SK-N-SH treated with all-trans-retinoic acid at 6 μM for 48 hours (cell line): Measurements from ENCODE around the gene ASCL5.

ENCODE experiments used
- ATAC-seq: fragments of 200-7000 bp; cut with Tn5 transposase; 3 replicates; pipeline ENCODE4 v1.9.1; 2020; ENCODE audit warnings: mild to moderate bottlenecking, moderate library complexity
- ARNTL ChIP-seq: fragments of 450-650 bp; formaldehyde crosslinking; IDR thresholded peaks from 2 replicates; pipeline ENCODE4 v1.5.0; 2020; ENCODE audit warnings: low read depth, mild to moderate bottlenecking, moderate library complexity, borderline replicate concordance
- BACH2 ChIP-seq: fragments of 250-450 bp; sonication (Bioruptor Pico); IDR thresholded peaks from 2 replicates; pipeline ENCODE4 v1.9.0; 2021; ENCODE audit warnings: mild to moderate bottlenecking, borderline replicate concordance
- CREB5 ChIP-seq: fragments of 250-450 bp; sonication (Bioruptor Pico); IDR thresholded peaks from 2 replicates; pipeline ENCODE4 v1.5.1; 2020; ENCODE audit warnings: low read depth, mild to moderate bottlenecking, moderate library complexity
- CSDC2 ChIP-seq: fragments of 250-450 bp; sonication (Bioruptor Pico); IDR thresholded peaks from 2 replicates; pipeline ENCODE4 v1.5.0; 2020; ENCODE audit warnings: mild to moderate bottlenecking, moderate library complexity
- ESRRG ChIP-seq: fragments of 250-450 bp; sonication (Bioruptor Pico); IDR thresholded peaks from 2 replicates; pipeline ENCODE4 v1.6.1; 2021; ENCODE audit warnings: mild to moderate bottlenecking
- GLIS3 ChIP-seq: fragments of 250-450 bp; sonication (Bioruptor Pico); IDR thresholded peaks from 2 replicates; pipeline ENCODE4 v1.5.0; 2020; ENCODE audit warnings: mild to moderate bottlenecking, moderate library complexity
- ISL1 ChIP-seq: fragments of 250-450 bp; sonication (Bioruptor Pico); IDR thresholded peaks from 2 replicates; pipeline ENCODE4 v2.1.2; 2022; ENCODE audit warnings: mild to moderate bottlenecking, moderate library complexity
- OSR1 ChIP-seq: fragments of 250-450 bp; sonication (Bioruptor Pico); IDR thresholded peaks from 2 replicates; pipeline ENCODE4 v1.8.0; 2022; ENCODE audit warnings: moderate library complexity, mild to moderate bottlenecking, inconsistent platforms
- POU6F1 ChIP-seq: fragments of 250-450 bp; sonication (Bioruptor Pico); IDR thresholded peaks from 2 replicates; pipeline ENCODE4 v1.8.0; 2021; ENCODE audit warnings: low read depth, mild to moderate bottlenecking, moderate library complexity, borderline replicate concordance
- PPARA ChIP-seq: fragments of 250-450 bp; sonication (Bioruptor Pico); IDR thresholded peaks from 2 replicates; pipeline ENCODE4 v1.5.0; 2020; ENCODE audit warnings: mild to moderate bottlenecking, borderline replicate concordance
- RARB ChIP-seq: fragments of 250-450 bp; sonication (Bioruptor Pico); IDR thresholded peaks from 2 replicates; pipeline ENCODE4 v1.8.0; 2021; ENCODE audit warnings: mild to moderate bottlenecking, moderate library complexity
- SNAI2 ChIP-seq: fragments of 250-450 bp; sonication (Bioruptor Pico); IDR thresholded peaks from 2 replicates; pipeline ENCODE4 v1.5.0; 2020; ENCODE audit warnings: mild to moderate bottlenecking, moderate library complexity
- TCF4 ChIP-seq: fragments of 250-450 bp; sonication (Bioruptor Pico); IDR thresholded peaks from 2 replicates; pipeline ENCODE4 v1.8.0; 2021; ENCODE audit warnings: mild to moderate bottlenecking, moderate library complexity, borderline replicate concordance
- TOX ChIP-seq: fragments of 250-450 bp; sonication (Bioruptor Pico); IDR thresholded peaks from 2 replicates; pipeline ENCODE4 v1.8.0; 2021; ENCODE audit warnings: mild to moderate bottlenecking, moderate library complexity, borderline replicate concordance
- ZC3H10 ChIP-seq: fragments of 250-450 bp; sonication (Bioruptor Pico); IDR thresholded peaks from 2 replicates; pipeline ENCODE4 v1.5.1; 2021; ENCODE audit warnings: mild to moderate bottlenecking, moderate library complexity
- ZFP30 ChIP-seq: fragments of 450-650 bp; formaldehyde crosslinking; IDR thresholded peaks from 2 replicates; pipeline ENCODE4 v1.5.0; 2022; ENCODE audit warnings: mild to moderate bottlenecking, moderate library complexity
- ZNF565 ChIP-seq: fragments of 450-650 bp; formaldehyde crosslinking; conservative IDR thresholded peaks from 2 replicates; pipeline ENCODE4 v1.5.0; 2020; ENCODE audit warnings: low read depth, mild to moderate bottlenecking, moderate library complexity
- ZNF70 ChIP-seq: fragments of 450-650 bp; formaldehyde crosslinking; IDR thresholded peaks from 2 replicates; pipeline ENCODE4 v1.5.0; 2020; ENCODE audit warnings: mild to moderate bottlenecking, moderate library complexity
- ZNF8 ChIP-seq: fragments of 450-650 bp; formaldehyde crosslinking; IDR thresholded peaks from 2 replicates; pipeline ENCODE4 v1.5.0; 2020; ENCODE audit warnings: mild to moderate bottlenecking, moderate library complexity
- TF ChIP-seq, protein P1 (sequence below): fragments of 250-450 bp; sonication (Bioruptor Pico); IDR thresholded peaks from 2 replicates; pipeline ENCODE4 v1.5.1; 2021; ENCODE audit warnings: mild to moderate bottlenecking, moderate library complexity

ASCL5 gene

DNA sequence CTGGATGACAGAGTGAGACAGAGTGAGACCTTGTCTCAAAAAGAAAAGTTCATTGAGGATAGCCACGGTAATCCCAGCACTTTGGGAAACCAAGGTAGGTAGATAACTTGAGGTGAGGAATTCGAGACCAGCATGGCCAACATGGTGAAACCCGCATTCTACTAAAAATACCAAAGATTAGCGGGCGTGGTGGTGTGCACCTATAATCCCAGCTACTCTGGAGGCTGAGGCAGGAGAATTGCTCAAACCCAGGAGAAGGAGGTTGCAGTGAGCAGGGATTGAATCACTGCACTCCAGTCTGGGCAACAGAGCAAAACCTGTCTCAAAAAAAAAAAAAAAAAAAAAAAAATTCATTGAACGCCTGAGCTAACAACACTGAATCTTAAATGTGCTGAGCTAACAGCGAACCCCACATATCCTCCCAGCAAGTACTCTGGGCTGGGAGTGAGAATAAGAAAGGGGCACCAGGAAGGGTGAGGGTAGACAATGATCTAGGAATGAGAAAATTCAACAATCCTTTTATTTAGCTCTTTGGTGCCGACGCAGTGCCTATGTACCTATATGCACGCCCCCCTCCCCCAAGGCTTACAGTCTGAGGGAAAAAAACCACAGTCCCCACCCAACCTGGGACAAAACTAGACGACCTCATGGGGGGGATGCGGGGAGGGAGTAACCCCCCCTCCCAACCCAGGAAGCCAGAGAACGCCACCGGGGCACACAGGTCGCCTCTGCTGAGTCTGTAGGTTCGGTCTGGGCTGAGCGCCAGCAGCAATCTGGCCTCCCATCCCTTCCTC, 13.3 kb downstream of the ASCL5 start:
- ATAC-seq = no peak; the same call in 1 of the 3 replicates
- TF ChIP-seq ESRRG = no peak
- TF ChIP-seq PPARA (CRISPR knock-in tag) = no peak
- TF ChIP-seq ZFP30 = no peak
- TF ChIP-seq CREB5 (CRISPR knock-in tag) = no peak
- TF ChIP-seq ARNTL = no peak

DNA sequence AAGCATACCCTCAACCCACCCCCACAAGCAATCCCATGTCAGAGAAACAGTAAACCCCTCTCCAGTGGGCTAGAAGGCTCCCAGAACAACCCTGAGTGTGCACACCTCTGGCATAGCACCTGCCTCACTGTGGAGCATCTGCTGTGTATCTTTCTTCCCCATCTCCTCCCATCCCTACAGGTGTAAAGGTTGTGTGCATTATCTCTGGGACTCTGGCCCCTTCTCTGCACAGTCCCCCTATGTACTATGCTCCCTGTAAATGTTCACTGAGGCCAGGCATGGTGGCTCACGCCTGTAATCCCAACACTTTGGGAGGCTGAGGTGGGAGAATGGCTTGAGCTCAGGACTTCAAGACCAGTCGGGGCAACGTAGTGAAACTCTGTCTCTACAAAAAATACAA, 14.1 kb downstream of the ASCL5 start:
- TF ChIP-seq TCF4 (no peak), CREB5 (CRISPR knock-in tag) (no peak), CSDC2 (no peak), ZNF8 (CRISPR knock-in tag) (no peak), ZNF565 (CRISPR knock-in tag) (no peak), ZC3H10 (CRISPR knock-in tag) (no peak), TOX (no peak)
- TF ChIP-seq, all 23 proteins: peak for 0
- ATAC-seq = no peak

DNA sequence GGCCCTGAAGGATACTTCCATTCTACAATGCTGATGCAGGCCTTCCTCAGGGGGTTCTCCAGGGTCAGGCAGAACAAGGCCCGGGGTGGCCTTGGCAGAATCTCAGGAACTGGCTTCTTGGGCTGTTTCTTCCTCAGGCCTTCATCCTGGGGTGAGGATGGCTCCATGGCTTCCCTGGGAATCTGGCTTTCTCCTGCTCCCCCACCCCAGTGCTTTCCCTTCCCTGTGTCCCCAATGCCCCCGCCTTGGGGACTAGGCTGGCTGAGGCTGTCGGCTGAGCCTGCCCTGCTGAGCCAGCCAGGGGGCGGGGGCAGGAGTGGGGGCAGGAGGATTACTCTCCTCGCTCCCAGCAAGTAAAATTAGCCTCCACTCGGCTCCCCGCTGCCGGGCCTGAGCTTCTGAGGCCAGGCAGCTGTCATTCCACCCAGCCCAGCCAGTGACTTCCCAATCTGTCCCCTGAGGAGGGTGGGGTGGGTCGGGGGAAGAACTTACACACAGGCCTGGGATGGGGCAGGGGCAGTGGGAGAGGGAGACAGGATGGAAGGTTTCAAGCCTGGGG, 14.7 kb downstream of the ASCL5 start, which contains the start of gene CACNA1S:
TSS of gene CACNA1S (minus strand) at position 254 of the 559 bp plus-strand sequence. CDS start at position 167, 87 bp downstream.
- TF ChIP-seq PPARA (CRISPR knock-in tag) = no peak
- TF ChIP-seq POU6F1 (CRISPR knock-in tag) = no peak
- TF ChIP-seq ISL1 (CRISPR knock-in tag) = no peak
- no peak for TF ChIP-seq ARNTL
- TF ChIP-seq RARB = no peak
- TF ChIP-seq TOX = no peak
- no peak for TF ChIP-seq ZC3H10 (CRISPR knock-in tag)
- TF ChIP-seq TCF4 = no peak
- no peak for TF ChIP-seq OSR1 (CRISPR knock-in tag)
- no peak for TF ChIP-seq BACH2
- no peak for TF ChIP-seq CREB5 (CRISPR knock-in tag)
- no peak for TF ChIP-seq ZNF8 (CRISPR knock-in tag)
- TF ChIP-seq ZNF70 (CRISPR knock-in tag) = no peak
- ATAC-seq = no peak

DNA sequence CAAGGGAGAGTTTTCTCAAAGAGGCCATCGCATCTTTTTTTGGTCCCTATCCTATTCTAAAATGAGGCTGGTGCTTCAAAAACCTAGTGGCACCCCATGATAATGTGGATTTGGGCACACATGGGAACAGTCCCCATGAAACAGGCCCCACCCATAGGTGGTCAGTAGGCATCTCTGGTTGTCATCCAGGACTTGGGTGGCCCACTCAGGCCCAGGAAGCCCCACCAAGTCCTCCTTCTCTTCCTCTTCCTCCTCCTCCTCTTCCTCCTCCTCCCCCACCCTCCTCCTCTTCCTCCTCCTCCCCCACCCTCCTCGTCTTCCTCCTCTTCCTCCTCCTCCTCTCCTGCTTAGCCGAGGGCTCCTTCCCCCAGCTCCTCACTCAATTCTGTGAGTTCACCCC, 15.3 kb downstream of the ASCL5 start:
- TF ChIP-seq CSDC2 = no peak
- TF ChIP-seq BACH2 = no peak
- no peak for TF ChIP-seq TCF4
- no peak for TF ChIP-seq CREB5 (CRISPR knock-in tag)
- no peak for TF ChIP-seq GLIS3 (CRISPR knock-in tag)
- TF ChIP-seq, protein P1, sequence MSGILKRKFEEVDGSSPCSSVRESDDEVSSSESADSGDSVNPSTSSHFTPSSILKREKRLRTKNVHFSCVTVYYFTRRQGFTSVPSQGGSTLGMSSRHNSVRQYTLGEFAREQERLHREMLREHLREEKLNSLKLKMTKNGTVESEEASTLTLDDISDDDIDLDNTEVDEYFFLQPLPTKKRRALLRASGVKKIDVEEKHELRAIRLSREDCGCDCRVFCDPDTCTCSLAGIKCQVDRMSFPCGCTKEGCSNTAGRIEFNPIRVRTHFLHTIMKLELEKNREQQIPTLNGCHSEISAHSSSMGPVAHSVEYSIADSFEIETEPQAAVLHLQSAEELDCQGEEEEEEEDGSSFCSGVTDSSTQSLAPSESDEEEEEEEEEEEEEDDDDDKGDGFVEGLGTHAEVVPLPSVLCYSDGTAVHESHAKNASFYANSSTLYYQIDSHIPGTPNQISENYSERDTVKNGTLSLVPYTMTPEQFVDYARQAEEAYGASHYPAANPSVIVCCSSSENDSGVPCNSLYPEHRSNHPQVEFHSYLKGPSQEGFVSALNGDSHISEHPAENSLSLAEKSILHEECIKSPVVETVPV (CRISPR knock-in tag) = no peak
- TF ChIP-seq SNAI2 = no peak
- TF ChIP-seq ZFP30 = no peak
- TF ChIP-seq PPARA (CRISPR knock-in tag) = no peak
- TF ChIP-seq, all 23 proteins: peak for 0
- no peak for ATAC-seq
